Measurements from ENCODE around the gene RAG1. TPM values are rescaled to one million over a fixed set of nuclear protein-coding genes. Genes with fewer than 3 reads are reported as not detected.
"Not testable (repeated sequence)": the region's sequence is repeated elsewhere in the genome, so short reads cannot be mapped to it uniquely, and the experiment has no call there.

RAG1 gene
- total RNA-seq, 6 experiments from 2014 or later, result 0.09 to 0.58 (median 0.29) TPM

- no peak for DNase-seq
- no peaks in the 10 kb centered on the region for H3K9me3 Mint-ChIP-seq
- no peaks in the 10 kb centered on the region for H3K4me1 Mint-ChIP-seq (ENCODE audit: low read depth)
- no peak overlapping the region for H3K4me3 Mint-ChIP-seq
- H3K36me3 Mint-ChIP-seq (ENCODE audit: low read depth), result no peaks in the 10 kb centered on the region
- H3K27ac Mint-ChIP-seq, result no peak overlapping the region
- TF ChIP-seq, protein P1, sequence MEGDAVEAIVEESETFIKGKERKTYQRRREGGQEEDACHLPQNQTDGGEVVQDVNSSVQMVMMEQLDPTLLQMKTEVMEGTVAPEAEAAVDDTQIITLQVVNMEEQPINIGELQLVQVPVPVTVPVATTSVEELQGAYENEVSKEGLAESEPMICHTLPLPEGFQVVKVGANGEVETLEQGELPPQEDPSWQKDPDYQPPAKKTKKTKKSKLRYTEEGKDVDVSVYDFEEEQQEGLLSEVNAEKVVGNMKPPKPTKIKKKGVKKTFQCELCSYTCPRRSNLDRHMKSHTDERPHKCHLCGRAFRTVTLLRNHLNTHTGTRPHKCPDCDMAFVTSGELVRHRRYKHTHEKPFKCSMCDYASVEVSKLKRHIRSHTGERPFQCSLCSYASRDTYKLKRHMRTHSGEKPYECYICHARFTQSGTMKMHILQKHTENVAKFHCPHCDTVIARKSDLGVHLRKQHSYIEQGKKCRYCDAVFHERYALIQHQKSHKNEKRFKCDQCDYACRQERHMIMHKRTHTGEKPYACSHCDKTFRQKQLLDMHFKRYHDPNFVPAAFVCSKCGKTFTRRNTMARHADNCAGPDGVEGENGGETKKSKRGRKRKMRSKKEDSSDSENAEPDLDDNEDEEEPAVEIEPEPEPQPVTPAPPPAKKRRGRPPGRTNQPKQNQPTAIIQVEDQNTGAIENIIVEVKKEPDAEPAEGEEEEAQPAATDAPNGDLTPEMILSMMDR (IDR thresholded peaks at IDR 0.05), result no peak
- H3K27me3 Mint-ChIP-seq (ENCODE audit: insufficient read depth), result peaks cover 16% of the 10 kb centered on the region
These were observed 17.3 kb upstream of the RAG1 start for GRCh38 chr11:36550385-36551115.

DNA sequence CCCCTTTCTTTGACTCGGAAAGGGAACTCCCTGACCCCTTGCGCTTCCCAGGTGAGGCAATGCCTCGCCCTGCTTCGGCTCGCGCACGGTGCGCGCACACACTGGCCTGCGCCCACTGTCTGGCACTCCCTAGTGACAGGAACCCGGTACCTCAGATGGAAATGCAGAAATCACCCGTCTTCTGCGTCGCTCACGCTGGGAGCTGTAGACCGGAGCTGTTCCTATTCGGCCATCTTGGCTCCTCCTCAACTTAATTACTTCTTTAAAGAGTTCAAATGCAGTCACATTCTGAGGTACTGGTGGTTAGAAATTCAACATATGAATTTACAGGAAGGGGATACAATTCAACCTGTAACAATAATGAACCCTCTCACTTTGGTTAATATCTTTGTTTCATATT is 10.4 kb upstream of the RAG1 start:
- not testable (repeated sequence) for H3K36me3 Mint-ChIP-seq (ENCODE audit: low read depth); H3K27ac Mint-ChIP-seq; H3K4me3 Mint-ChIP-seq; H3K27me3 Mint-ChIP-seq (ENCODE audit: insufficient read depth); H3K4me1 Mint-ChIP-seq (ENCODE audit: low read depth); H3K9me3 Mint-ChIP-seq; DNase-seq

DNA sequence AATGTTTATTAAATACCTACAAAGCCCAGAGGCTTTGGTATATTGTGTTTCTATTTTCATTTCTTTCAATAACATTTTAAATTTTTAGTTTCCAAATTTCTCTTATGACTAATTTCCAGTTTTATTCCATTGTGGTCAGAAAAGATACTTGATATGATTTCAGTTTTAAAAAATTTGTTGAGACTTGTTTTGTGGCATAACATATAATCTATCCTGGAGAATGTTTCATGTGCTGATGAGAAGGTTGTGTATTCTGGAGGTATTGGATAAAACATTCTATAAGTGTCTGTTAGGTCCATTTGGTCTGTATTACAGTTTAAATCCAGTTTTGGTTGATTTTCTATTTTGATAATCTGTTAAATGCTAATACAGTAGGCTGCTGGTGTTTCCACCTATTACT is 9.8 kb upstream of the RAG1 start:
- no peak for DNase-seq
- TF ChIP-seq, protein P1 (IDR thresholded peaks at IDR 0.05), result no peak
- Mint-ChIP-seq H3K36me3 (ENCODE audit: low read depth) (no peaks in the 10 kb centered on the region), H3K9me3 (no peaks in the 10 kb centered on the region), H3K27me3 (ENCODE audit: insufficient read depth) (peaks cover 4% of the 10 kb centered on the region), H3K27ac (no peak overlapping the region), H3K4me1 (ENCODE audit: low read depth) (no peaks in the 10 kb centered on the region), H3K4me3 (no peak overlapping the region)

DNA sequence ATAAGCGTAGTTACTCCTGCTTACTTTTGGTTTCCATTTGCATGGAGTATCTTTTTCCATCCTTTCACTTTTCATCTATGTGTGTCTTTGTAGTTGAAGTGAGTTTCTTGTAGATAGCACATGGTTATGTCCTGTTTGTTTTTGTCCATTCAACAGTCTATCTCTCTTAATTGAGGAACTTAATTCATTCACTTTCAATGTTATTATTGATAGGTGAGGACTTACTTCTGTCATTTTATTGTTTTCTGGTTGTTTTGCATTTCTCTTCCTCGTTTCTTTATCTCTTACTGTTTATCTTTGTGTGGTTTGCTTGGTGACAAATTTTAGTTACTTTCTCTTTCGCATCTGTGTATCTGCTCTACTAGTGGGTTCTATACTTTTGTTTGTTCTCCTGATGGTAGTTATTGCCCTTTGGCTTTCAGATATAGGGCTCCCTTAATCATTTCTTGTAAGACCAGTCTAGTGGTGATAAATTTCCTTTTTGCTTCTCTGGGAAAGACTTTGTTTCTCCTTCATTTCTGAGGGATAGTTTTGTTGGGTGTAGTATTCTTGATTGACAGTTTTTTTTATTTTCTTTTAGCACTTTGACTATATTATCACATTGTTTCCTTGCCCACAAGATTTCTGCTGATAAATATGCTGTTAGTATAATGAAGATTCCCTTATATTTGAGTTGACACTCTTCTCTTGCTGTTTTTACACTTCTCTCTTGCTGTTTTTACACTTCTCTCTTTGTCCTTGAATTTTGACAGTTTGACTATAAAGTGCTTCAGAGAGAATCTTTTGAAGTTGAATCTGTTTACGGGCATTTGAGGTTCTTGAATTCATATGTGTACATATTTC is 9.0 kb upstream of the RAG1 start:
- no peak for DNase-seq
- no peaks in the 10 kb centered on the region for H3K4me1 Mint-ChIP-seq (ENCODE audit: low read depth)
- TF ChIP-seq, protein P1 (IDR thresholded peaks at IDR 0.05), result no peak
- H3K36me3 Mint-ChIP-seq (ENCODE audit: low read depth), result no peaks in the 10 kb centered on the region
- H3K27ac Mint-ChIP-seq, result no peak overlapping the region
- no peaks in the 10 kb centered on the region for H3K9me3 Mint-ChIP-seq
- H3K4me3 Mint-ChIP-seq, result no peak overlapping the region; the same call in 1 of the 2 replicates
- peaks cover 4% of the 10 kb centered on the region for H3K27me3 Mint-ChIP-seq (ENCODE audit: insufficient read depth)

DNA sequence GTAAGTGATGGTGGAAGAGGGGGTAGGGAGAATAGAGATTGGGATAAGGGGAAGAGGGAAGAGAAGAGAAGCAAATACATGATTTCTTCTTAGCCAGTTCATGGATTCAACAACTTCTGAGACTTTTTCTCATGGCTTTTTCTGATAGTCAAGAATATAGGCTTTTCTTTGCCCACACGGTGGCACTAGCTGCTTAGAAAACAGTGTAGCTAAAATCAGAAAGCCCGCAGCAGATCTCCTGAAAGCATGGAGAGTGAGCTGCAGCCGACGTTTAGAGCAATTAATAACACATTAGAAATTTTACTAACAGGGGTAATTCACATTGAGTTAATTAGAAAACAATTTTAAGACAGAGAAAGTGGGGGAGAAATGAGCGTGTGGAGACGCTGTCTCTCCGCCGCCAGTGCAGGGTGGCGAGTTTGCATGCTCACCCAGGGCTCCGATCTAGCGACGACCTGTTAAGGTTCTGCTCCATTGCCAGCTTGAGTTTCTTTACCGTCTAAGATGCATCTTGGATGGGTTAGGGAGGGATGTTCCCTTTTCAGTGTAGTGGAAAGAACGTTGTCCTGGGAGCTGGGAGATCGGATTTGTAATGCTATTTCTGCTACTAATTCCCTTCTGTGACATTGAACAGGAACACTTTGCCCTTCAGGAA is 3.3 kb upstream of the RAG1 start:
- no peaks in the 10 kb centered on the region for H3K36me3 Mint-ChIP-seq (ENCODE audit: low read depth)
- H3K4me1 Mint-ChIP-seq (ENCODE audit: low read depth), result peaks cover 4% of the 10 kb centered on the region; the same call in 1 of the 2 replicates
- TF ChIP-seq, protein P1 (IDR thresholded peaks at IDR 0.05), result peak; percentile 83
- peaks cover 11% of the 10 kb centered on the region for H3K27me3 Mint-ChIP-seq (ENCODE audit: insufficient read depth)
- H3K27ac Mint-ChIP-seq, result no peak overlapping the region
- DNase-seq, result peak; percentile 60
- H3K4me3 Mint-ChIP-seq, result peak overlapping the region; percentile 80
- no peaks in the 10 kb centered on the region for H3K9me3 Mint-ChIP-seq
